GM12874 (cell line): ENCODE data around the gene IL1RAPL1.

Source experiments
- TF ChIP-seq, protein P1 (sequence below): IDR thresholded peaks from 2 replicates; pipeline ENCODE4 v1.5.1; 2011; ENCODE audit warnings: low read depth, mild to moderate bottlenecking, control low read depth, low read length, moderate library complexity; ENCODE audit not compliant: insufficient read depth

The IL1RAPL1 gene

DNA sequence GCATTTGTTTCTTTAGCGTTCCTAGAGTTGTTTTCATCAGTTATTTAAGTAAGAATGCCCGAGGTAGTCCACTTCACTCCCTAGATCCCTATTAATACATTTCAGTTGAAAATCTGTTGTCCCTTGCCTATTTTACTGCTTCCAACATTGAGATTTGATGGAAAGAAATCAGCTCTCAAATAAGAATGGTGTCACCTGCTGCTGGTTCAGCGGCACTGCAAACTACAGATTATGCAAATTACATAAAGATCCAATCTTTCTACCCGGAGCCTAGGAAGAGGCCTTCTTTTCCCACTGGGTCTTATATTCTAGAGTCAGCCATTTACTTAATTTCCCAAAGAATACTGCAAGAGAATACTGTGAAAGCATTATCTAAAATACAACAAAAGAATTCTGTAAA is 1030.5 kb downstream of the IL1RAPL1 start:
- TF ChIP-seq, protein P1, sequence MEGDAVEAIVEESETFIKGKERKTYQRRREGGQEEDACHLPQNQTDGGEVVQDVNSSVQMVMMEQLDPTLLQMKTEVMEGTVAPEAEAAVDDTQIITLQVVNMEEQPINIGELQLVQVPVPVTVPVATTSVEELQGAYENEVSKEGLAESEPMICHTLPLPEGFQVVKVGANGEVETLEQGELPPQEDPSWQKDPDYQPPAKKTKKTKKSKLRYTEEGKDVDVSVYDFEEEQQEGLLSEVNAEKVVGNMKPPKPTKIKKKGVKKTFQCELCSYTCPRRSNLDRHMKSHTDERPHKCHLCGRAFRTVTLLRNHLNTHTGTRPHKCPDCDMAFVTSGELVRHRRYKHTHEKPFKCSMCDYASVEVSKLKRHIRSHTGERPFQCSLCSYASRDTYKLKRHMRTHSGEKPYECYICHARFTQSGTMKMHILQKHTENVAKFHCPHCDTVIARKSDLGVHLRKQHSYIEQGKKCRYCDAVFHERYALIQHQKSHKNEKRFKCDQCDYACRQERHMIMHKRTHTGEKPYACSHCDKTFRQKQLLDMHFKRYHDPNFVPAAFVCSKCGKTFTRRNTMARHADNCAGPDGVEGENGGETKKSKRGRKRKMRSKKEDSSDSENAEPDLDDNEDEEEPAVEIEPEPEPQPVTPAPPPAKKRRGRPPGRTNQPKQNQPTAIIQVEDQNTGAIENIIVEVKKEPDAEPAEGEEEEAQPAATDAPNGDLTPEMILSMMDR = no peak

- TF ChIP-seq, protein P1 = no peak
Measured at GRCh38 chrX:29627833-29628232, 1040.6 kb downstream of the IL1RAPL1 start.

GRCh38 chrX:29634516-29634915 is 1047.3 kb downstream of the IL1RAPL1 start:
- TF ChIP-seq, protein P1 = no peak

- TF ChIP-seq, protein P1 = no peak
Measured at GRCh38 chrX:29636331-29636730, 1049.1 kb downstream of the IL1RAPL1 start.

DNA sequence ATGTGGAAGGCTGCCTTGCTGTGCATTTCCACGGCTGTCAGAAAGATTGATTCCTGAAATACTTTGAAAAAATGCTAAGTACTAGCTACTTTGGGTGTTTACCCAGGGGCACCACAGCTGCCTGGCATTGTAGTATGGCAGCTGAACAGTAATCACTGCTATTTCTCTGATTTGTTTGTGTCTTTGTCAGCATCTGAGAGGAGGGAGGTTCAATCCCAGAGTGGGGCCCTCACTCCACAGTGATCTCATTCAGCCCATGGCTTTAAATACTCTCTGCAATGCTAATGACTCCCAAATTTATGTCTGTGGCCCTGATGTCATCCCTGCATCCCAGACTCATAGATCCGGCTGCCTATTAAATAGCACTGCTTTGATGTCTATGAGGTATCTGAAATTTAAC is 1052.9 kb downstream of the IL1RAPL1 start:
- TF ChIP-seq, protein P1 = no peak

DNA sequence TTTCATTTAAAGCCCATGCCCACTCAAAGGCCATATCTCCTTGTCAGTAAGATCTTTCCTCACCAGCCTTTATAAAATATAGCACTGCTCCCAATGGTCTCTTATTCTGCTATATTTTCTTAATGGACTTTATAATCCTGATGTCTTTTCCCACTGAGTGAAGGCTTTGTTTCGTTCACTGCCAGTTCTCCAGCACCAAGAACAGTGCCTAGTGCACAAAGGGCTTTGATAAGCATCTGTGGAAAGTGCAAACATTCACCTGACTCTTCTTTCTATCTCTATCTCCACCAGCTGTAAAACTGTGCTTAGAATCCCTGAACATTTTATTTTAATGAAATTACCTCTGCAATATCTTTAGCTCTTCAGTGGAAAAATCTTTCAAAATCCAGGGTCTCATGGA is 1054.2 kb downstream of the IL1RAPL1 start:
- TF ChIP-seq, protein P1 = no peak

GRCh38 chrX:29643181-29643580 is 1055.9 kb downstream of the IL1RAPL1 start:
- TF ChIP-seq, protein P1 = no peak

GRCh38 chrX:29648161-29648560 is 1060.9 kb downstream of the IL1RAPL1 start:
- TF ChIP-seq, protein P1 = no peak
